ENCODE data around the gene HCFC1.

Gene HCFC1

DNA sequence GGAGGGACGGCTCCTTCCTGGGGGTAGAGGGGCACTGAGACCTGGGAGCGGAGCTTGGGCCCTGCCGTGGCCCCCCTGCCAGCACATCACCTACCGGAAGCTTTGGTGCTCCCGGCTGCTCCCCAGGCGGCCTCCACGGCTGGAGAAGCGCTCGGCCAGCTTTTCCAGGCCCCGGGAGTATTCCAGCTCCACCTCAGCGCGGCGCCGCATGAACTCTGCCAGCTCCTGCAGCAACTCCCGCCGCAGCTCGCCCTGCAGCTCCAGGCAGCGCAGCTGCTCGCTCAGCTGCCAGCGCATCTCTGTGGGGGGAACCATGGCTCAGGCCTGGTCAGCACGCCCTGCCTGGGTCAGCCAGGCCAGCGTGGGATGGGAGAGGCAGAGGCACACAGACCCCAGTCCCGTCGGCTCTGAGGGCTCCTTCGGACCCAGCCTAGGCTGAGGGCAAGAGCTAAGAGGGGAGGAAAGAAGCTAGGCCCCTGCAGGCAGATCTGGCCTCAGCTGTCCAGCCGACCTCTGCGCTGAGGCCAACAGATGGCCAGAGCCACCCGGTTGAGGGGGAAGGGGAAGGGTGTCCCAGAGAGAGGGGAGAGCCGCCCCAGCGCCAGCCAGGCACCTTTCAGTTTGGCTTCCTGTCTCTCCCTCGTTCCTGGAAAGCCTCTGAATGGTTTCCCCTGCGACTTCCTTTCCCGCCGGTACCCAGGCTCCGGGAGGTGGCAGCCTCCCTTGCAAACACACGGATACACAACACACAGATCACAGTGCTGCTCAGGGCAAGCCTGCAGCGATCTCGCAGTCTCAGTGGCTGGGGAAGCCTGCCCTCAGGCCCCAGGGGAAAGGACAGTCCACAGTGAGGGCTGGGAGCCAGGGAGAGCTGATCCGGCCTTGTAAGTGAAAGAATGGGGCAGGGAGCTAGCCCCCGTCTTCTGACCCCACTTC, 49.8 kb downstream of the HCFC1 start:
- no peak for ATAC-seq
- Mint-ChIP-seq H3K9me3 (no peaks in the 10 kb centered on the region), H3K36me3 (peaks cover 12% of the 10 kb centered on the region)

DNA sequence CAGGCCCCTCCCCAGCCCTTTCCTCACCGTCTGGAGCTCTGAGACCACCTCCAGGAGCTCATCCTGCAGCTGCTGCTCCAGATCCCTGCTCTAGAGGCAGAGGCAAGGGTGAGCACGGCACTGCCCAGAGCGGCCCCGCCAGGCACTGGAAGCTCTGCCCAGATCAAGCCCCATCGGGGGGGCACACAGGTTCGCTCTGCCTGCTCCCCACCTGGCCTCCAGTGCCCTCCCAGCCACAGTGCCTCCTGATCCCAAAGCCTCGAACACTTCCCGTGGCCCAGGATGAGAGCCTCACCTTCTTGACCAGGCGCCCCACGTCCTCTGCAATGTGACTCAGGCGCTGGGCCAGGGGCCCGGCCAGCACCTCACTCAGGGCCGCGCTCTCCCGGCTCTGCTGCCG, 50.5 kb downstream of the HCFC1 start:
- Mint-ChIP-seq H3K27me3 (no peaks in the 10 kb centered on the region), H3K4me1 (peaks cover 27% of the 10 kb centered on the region), H3K9me3 (no peaks in the 10 kb centered on the region), H3K36me3 (peaks cover 18% of the 10 kb centered on the region), H3K27ac (no peak overlapping the region), H3K4me3 (no peak overlapping the region)
- ATAC-seq, result no peak

More for the DNA sequence above, 49.8 kb downstream of the HCFC1 start:
- H3K27ac Mint-ChIP-seq, result no peak overlapping the region
- no peaks in the 10 kb centered on the region for H3K27me3 Mint-ChIP-seq
- H3K4me1 Mint-ChIP-seq, result peaks cover 33% of the 10 kb centered on the region
- H3K4me3 Mint-ChIP-seq, result no peak overlapping the region

DNA sequence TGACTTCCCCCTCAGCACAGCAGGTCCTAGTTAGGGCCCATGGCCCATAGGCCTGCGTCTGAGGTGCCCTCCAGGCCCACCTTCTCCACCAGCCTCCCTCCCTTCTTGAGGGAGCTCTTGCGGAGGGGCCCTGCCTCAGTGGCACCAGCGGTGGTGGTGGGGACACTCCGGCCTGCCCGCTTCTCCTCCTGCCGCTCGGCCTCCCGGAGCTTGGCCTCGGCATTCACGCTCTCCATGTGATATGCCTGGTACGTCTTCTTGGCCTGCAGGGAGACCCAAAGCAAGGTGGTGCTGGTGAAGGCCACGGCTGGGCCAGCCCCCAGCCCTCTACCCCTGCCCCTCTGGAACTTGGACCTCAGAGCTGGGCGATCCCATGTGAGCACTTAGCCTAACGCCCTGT, 51.1 kb downstream of the HCFC1 start:
- H3K36me3 Mint-ChIP-seq, result peaks cover 23% of the 10 kb centered on the region
- H3K9me3 Mint-ChIP-seq, result no peaks in the 10 kb centered on the region
- ATAC-seq, result no peak
- H3K4me3 Mint-ChIP-seq, result no peak overlapping the region
- peaks cover 27% of the 10 kb centered on the region for H3K4me1 Mint-ChIP-seq
- H3K27ac Mint-ChIP-seq, result no peak overlapping the region
- H3K27me3 Mint-ChIP-seq, result no peaks in the 10 kb centered on the region

GRCh38 chrX:153919281-153919680, 52.3 kb downstream of the HCFC1 start:
- Mint-ChIP-seq H3K36me3 (peaks cover 23% of the 10 kb centered on the region), H3K27ac (no peak overlapping the region), H3K4me3 (no peak overlapping the region), H3K9me3 (no peaks in the 10 kb centered on the region), H3K4me1 (peaks cover 20% of the 10 kb centered on the region), H3K27me3 (no peaks in the 10 kb centered on the region)
- ATAC-seq, result no peak

- no peaks in the 10 kb centered on the region for H3K9me3 Mint-ChIP-seq
- H3K27me3 Mint-ChIP-seq, result no peaks in the 10 kb centered on the region
- peaks cover 6% of the 10 kb centered on the region for H3K4me1 Mint-ChIP-seq
- no peak overlapping the region for H3K27ac Mint-ChIP-seq
- no peak overlapping the region for H3K4me3 Mint-ChIP-seq
- no peak for ATAC-seq
- peaks cover 23% of the 10 kb centered on the region for H3K36me3 Mint-ChIP-seq
These were observed 53.7 kb downstream of the HCFC1 start for GRCh38 chrX:153917869-153918268.

- no peak overlapping the region for H3K27ac Mint-ChIP-seq
- no peaks in the 10 kb centered on the region for H3K9me3 Mint-ChIP-seq
- peaks cover 27% of the 10 kb centered on the region for H3K36me3 Mint-ChIP-seq
- H3K27me3 Mint-ChIP-seq, result no peaks in the 10 kb centered on the region
- ATAC-seq, result no peak
- H3K4me3 Mint-ChIP-seq, result no peak overlapping the region
- H3K4me1 Mint-ChIP-seq, result no peaks in the 10 kb centered on the region
These were observed 57.9 kb downstream of the HCFC1 start for GRCh38 chrX:153913701-153914100.

GRCh38 chrX:153913211-153913610, 58.4 kb downstream of the HCFC1 start:
- Mint-ChIP-seq H3K36me3 (peaks cover 32% of the 10 kb centered on the region), H3K4me3 (no peak overlapping the region), H3K9me3 (no peaks in the 10 kb centered on the region), H3K4me1 (no peaks in the 10 kb centered on the region), H3K27me3 (no peaks in the 10 kb centered on the region), H3K27ac (no peak overlapping the region)
- no peak for ATAC-seq

GRCh38 chrX:153911798-153912197, 59.8 kb downstream of the HCFC1 start:
- ATAC-seq, result no peak
- peaks cover 29% of the 10 kb centered on the region for H3K36me3 Mint-ChIP-seq
- H3K27ac Mint-ChIP-seq, result no peak overlapping the region
- no peaks in the 10 kb centered on the region for H3K4me1 Mint-ChIP-seq
- no peak overlapping the region for H3K4me3 Mint-ChIP-seq
- H3K9me3 Mint-ChIP-seq, result no peaks in the 10 kb centered on the region
- no peaks in the 10 kb centered on the region for H3K27me3 Mint-ChIP-seq

- Mint-ChIP-seq H3K27me3 (no peaks in the 10 kb centered on the region), H3K27ac (no peak overlapping the region)
These were observed 61.2 kb downstream of the HCFC1 start for GRCh38 chrX:153910446-153910845.

DNA sequence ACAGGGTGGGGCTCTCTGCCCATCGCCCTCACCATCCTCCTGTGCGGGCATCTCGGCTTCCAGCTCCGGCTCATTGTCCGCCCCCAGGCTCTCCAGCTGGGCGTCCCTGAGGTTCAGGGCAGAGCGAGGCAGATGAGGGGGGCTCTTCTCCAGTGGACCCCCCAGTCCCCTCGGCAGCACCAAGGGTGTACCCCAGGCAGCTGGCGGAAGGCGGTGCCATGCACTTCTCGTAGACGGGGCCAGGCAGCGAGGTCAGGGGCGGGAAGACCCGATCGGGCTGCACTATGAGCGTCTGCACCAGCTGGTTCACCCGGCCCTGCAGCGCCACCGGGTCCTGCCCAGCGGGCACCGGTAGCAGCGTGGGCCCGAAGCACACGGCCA, 61.6 kb downstream of the HCFC1 start:
- no peak for ATAC-seq

More at GRCh38 chrX:153910446-153910845, 61.2 kb downstream of the HCFC1 start:
- H3K4me3 Mint-ChIP-seq, result no peak overlapping the region
- no peak for ATAC-seq
- H3K36me3 Mint-ChIP-seq, result peaks cover 18% of the 10 kb centered on the region
- no peaks in the 10 kb centered on the region for H3K9me3 Mint-ChIP-seq
- peaks cover 8% of the 10 kb centered on the region for H3K4me1 Mint-ChIP-seq

DNA sequence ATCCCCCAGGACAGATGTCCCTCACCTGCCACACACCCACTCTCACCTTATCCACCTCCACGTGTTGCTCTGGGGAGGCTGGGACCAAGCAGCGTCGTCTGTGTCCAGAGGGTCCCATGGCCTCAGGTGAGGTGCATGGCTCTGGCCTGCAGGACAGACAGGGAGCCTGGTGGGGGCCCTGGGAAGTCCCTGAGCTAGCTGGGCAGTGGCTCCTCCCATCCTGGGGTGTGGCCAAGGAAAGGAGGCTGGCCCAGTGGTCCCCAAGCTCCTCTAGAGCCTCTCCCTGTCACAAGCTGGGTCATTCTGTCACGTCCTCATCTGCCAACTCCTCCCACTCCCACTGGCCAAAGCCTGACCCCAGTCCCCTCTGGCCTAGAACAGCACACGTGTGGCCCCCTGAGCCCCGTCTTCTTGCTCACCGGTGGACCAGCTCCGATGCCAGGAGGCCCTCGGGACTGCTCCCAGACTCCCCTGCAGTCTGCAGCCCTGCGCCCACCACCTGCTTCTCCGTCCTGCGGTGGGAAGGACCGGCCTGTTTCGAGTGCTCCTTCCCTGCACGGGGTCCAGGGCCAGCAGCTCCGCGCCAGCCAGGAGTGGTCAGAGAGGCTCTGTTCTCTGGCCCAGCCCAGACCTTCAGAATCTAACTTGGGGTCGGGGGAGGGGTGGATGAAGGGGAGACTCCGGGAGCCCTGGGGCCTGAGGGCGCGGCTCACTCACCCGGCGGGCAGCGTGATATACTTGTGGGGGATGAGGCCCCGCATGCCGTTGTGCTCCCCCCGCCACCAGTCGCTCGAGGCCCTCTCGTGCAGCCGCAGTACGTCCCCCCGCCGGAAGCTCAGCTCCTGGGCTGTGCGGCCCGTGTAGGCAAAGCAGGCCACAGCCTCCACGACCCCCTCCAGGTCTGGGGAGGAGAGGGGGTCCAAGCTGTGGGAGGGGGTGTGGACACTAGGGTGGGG, 62.3 kb downstream of the HCFC1 start:
- Mint-ChIP-seq H3K4me3 (no peak overlapping the region), H3K36me3 (peaks cover 18% of the 10 kb centered on the region), H3K4me1 (peaks cover 13% of the 10 kb centered on the region), H3K27ac (no peak overlapping the region), H3K9me3 (no peaks in the 10 kb centered on the region), H3K27me3 (no peaks in the 10 kb centered on the region)
- no peak for ATAC-seq

More for the DNA sequence above, 61.6 kb downstream of the HCFC1 start:
- Mint-ChIP-seq H3K4me3 (no peak overlapping the region), H3K27me3 (no peaks in the 10 kb centered on the region), H3K27ac (no peak overlapping the region), H3K9me3 (no peaks in the 10 kb centered on the region), H3K36me3 (peaks cover 18% of the 10 kb centered on the region), H3K4me1 (peaks cover 10% of the 10 kb centered on the region)

DNA sequence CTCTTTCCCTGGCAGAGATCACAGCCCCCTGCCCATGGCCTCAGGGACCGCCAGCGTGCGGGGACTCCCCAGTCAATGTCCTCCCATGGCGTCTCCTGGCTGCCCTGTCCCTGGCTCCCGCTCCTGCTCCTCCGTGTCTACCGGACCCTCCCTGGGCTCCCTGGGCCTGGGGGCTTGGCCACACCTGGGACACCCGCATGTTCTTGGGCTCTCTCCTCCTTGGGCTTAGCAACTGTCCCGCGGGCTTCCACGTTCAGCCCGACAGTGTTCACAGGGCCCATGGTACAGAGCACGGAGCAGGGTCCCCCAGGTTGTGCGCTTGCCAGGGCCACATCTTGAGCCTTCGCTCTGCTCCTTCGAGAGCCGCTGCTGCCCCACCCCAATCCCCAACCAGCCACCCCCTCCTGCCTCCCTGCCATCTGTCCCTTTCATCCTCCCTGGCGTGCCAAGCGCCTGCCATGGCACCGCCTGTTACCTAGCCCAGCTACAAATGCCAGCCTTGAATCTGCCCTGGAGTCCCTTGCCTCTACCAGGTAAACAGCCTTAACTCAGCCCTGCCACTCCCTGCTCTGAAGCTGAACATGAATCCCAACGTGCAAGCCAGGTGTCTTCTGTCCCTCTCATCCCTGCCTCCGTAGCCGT, 63.3 kb downstream of the HCFC1 start:
- no peak for ATAC-seq
- Mint-ChIP-seq H3K9me3 (no peaks in the 10 kb centered on the region), H3K27ac (no peak overlapping the region), H3K4me3 (no peak overlapping the region), H3K36me3 (peaks cover 18% of the 10 kb centered on the region), H3K4me1 (peaks cover 22% of the 10 kb centered on the region), H3K27me3 (no peaks in the 10 kb centered on the region)

GRCh38 chrX:153907456-153907855, 64.2 kb downstream of the HCFC1 start:
- no peak overlapping the region for H3K27ac Mint-ChIP-seq
- ATAC-seq, result no peak
- peaks cover 31% of the 10 kb centered on the region for H3K4me1 Mint-ChIP-seq
- H3K4me3 Mint-ChIP-seq, result no peak overlapping the region
- peaks cover 18% of the 10 kb centered on the region for H3K36me3 Mint-ChIP-seq
- no peaks in the 10 kb centered on the region for H3K9me3 Mint-ChIP-seq
- no peaks in the 10 kb centered on the region for H3K27me3 Mint-ChIP-seq

GRCh38 chrX:153906126-153906917, 65.3 kb downstream of the HCFC1 start:
- Mint-ChIP-seq H3K9me3 (no peaks in the 10 kb centered on the region), H3K4me1 (peaks cover 43% of the 10 kb centered on the region), H3K4me3 (no peak overlapping the region), H3K36me3 (peaks cover 11% of the 10 kb centered on the region), H3K27ac (peak overlapping the region; percentile 24), H3K27me3 (no peaks in the 10 kb centered on the region)
- no peak for ATAC-seq
